Hematopoietic multipotent progenitor cell treated with erythropoietin and hydrocortisone succinate and interleukin-3 and kit ligand, for 4 days (in vitro differentiated cells): ENCODE measurements around the gene MAN1A1.
A peak's percentile ranks its signal among the peaks of the same experiment; 100 is the strongest.
"Not testable (repeated sequence)": the region's sequence is repeated elsewhere in the genome, so short reads cannot be mapped to it uniquely, and the experiment has no call there.

ENCODE experiments used
- DNase-seq: peaks from one replicate; pipeline ENCODE4 v3.0.0-alpha.2; 2015

Gene MAN1A1

DNA sequence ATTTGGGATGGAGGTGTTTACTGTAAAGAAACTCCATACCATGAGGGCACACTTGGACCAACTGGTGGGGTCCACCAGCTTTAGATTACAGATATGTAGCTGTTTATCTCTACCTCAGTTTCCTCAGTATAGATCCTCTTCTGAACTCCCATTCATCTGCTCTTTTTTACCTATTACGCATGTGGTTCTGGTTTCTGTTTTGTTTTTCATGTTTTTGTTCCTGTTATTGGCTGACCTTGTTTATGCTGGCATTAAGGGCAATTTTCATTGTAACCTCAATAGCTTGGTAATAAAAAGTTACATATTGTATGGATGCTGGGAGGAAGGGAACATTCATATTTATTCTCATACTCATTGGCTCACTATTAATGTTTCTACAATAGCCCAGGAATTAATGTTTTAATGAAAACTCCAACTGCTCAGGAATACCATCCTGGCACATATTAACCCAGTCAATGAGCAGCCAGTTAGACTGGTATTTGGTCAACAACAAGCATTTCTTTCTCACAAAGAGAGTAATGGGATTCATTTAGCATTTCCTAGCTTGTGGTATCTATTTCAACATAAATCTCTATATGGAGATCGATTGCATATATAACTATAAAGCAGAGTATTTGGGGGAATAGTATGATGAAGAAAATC is 187.3 kb downstream of the MAN1A1 start:
- DNase-seq, result no peak

DNA sequence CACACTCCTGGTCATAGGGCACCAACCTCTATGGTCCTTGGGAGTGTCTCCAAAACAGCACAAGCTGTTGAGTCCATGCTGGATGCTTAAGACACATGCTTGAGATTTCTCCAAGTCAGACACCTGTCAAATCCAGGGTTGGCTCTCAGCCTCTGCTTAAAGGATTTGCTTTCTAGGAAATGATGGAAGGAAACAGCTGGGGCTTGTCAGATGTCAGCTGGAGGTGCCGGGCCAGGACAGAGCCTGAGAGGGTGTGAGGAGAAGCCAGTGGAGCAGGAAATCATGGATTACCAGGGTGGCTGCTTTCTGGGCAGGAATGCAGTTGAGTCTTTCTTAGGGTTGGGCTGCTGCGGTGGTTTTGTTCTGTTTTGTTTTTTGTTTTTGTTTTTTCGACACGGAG is 188.1 kb downstream of the MAN1A1 start:
- no peak for DNase-seq

DNA sequence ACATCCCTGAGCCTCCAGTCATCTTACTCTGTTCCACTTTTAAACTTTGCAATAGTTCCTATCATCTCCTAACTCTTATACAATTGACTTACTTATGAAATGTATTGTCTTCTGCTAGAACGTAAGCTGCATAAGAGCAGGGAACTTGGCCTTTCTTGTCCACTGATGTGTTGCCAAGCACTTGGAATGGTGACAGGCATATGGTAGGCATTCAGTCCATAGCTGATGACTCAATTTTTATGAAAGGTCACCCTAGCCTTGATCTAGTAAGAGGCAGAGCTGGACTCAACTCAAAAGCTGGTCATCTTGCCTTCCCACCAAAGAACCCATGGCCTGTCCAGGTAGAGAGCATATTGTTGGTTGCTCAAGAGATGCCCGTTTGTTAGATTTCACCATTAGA is 188.7 kb downstream of the MAN1A1 start:
- DNase-seq, result no peak

DNA sequence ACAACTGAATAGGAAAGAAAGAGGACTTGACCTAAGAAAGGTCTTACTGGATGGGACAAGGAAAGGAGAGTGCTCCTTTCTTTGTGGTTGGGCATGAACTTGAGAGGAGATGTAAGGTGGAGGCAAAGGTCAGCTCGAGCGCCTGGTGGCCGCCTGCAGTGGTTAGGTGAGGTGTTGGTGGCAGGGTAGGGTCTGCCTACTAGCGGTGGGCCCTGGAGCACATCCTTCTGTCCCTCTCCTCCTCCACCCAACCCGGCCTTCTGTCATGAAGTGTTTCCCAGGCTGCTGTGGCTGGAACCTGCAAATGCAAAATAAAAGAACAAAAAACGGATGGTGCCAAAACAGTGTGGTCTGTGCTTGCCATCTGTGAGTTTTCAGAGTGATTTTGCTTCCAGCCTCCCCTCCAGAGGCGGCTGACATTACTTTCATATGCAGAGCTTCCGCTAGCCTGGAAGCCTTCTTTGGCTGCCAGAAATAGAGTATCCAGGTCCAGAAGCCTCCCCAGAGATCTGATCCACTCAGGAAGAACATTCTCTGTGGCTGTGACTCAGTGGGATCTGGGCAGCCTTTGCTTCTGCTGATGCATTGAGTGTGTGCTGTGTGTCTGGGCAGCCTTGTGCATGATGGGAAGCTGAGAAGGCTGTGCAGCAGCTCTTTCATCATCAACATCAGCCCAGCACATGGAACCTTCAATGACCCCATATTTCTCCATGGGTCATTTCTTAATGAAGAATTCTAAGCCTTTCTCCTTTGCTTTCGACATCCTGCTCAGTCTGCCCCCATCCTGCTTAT is 191.3 kb downstream of the MAN1A1 start:
- no peak for DNase-seq

DNA sequence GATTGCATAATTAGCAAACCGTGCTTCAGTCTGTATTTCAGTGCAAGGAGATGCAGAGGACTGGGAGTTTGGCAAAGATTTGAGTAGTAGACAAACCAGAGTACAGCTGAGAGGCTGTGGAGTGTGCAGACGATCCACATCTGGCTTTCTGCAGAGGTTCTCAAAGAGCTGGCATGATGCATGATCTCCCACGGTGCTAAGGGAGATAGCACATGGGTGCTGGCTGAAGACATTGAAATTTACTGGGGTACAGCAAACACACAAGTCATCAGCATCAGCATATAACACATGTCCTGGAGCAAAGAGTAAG is 192.1 kb downstream of the MAN1A1 start:
- DNase-seq, result no peak

- DNase-seq, result no peak
Observed at GRCh38 chr6:119156757-119157505, 192.6 kb downstream of the MAN1A1 start.

- DNase-seq, result not testable (repeated sequence)
Observed at GRCh38 chr6:119156082-119156481, 193.5 kb downstream of the MAN1A1 start.

- DNase-seq, result no peak
Observed at GRCh38 chr6:119152187-119152586, 197.4 kb downstream of the MAN1A1 start.

GRCh38 chr6:119148825-119149525 is 200.6 kb downstream of the MAN1A1 start:
- no peak for DNase-seq

GRCh38 chr6:119148098-119148824 is 201.3 kb downstream of the MAN1A1 start:
- DNase-seq, result peak; percentile 82

- DNase-seq, result peak; percentile 92
Observed at GRCh38 chr6:119147101-119148053, 202.2 kb downstream of the MAN1A1 start.

DNA sequence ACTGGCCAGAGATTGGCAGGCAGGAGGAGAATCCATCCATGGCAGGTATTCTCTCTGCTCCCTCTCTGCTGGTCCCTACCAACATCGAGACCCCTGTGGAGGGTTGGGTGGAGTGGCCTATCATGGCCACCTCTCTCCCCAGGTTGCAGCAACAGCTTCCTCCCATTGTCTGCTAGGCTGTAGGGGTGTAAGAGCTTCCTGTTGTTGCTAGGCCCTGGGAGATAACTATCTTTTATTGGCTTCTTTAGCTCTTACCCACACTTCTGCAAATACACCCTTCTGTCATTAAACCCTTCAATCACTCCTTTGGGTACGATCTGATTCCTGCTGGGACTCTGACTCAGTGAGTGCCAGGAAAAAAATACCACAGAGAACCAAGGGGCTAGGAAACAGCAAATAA is 204.4 kb downstream of the MAN1A1 start:
- peak; percentile 84 for DNase-seq

DNA sequence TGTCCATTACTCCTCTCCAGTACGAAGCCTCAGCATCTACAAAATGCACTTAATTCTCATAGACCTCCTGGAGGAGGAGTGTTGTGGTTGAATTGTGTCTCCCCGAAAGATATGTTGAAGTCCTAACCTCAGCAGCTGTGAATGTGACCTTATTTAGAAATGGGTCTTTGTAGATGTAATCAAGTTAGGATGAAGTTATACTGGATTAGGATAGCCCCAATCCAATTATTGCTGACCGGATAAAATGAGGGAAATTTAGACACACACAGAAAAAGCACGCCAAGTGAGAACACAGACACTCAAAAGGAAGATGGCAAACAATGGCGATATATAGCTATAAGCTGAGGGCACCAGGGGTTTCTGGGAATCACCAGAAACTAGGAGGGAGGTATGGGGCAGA is 206.9 kb downstream of the MAN1A1 start:
- DNase-seq, result no peak

DNA sequence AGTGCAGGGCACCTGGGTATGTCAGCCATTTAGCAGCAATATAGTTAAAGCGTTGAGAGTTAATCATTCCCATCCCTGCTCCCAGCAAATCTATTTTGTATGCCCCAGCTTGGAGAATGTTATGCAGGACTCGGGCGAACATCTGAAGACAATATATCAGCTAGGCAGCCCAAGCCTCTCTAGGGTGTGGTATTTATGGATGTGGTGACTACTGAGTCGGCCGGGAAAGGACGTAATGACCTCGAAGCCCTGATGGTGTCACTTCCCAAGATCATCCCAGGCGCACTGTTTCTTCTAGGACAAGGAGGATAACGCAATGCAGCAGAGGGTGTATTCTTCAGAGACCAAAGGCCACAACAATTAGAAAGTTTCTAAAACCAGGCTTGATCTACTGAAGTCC is 207.5 kb downstream of the MAN1A1 start:
- no peak for DNase-seq

DNA sequence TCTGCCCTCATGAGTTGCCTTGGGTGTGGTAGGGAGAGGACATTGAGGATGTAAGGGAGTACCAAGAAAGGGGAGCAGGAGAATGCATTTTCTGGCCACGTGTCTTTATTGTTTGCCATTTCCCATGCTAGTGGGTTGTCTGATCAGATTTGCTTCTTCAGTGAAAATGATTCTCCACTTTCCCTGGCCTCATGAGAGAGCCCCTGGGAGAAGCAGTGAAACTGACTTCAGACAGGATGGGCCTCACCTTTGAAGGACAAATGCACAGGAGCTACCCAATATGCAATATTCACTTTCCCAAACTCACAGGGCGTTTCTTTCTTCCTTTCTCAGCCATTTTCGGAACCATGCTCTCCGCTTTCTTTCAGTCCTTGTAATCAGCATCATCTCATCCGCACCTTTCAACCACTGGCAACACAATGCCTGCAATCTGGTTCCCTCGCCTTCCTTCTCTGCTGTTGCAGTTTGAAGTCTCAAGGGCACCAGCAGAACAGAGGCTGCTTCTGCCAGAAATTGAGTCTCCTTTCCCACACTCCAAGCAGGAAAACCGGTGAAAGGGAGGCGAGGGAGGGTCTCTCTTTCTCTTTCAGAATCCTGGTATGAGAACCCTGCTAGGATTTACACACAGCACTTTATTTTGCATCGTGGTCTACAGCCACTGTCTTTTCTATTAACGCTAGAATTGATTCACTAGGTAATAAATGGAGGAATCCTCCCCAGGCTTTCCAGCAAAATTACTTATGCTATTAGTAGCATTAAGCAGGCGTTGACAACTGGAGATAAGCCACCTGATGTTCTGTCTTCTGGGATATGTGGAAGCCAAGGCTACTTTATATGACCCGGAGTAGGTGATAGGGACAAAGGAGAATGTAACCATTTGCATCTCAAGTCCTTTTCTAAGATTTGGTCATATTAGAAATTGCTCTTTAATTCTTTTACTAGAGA is 209.1 kb downstream of the MAN1A1 start:
- DNase-seq, result no peak

DNA sequence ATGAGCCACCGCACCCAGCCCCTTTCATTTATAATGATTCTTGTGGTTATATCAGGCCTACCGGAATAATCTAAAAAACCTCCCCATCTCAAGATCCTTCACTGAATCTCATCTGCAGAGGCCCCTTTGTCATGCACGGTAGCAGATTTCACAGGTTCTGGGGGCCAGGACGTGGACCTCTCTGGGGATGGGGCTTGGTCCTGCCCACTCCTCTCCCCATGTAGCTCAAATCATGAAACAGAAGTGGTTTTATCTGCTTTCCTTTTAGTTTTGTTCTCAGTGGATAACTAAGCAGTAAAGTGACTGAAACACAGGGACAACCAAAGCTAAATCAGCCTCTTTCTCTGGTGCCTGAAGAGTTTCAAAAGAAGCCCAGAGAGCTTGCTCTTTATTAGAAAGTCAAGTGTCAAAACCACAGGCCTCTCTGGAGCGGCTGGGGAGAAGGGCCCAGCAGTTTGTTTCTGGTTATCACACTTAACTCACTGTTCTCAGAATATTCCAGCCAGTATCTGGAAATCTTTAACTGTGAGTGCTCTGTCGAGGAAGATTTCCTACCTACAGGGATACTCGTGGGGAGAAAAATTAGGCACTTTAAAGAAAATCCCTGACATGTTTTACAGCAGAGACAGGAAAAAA is 210.5 kb downstream of the MAN1A1 start:
- peak; percentile 79 for DNase-seq

DNA sequence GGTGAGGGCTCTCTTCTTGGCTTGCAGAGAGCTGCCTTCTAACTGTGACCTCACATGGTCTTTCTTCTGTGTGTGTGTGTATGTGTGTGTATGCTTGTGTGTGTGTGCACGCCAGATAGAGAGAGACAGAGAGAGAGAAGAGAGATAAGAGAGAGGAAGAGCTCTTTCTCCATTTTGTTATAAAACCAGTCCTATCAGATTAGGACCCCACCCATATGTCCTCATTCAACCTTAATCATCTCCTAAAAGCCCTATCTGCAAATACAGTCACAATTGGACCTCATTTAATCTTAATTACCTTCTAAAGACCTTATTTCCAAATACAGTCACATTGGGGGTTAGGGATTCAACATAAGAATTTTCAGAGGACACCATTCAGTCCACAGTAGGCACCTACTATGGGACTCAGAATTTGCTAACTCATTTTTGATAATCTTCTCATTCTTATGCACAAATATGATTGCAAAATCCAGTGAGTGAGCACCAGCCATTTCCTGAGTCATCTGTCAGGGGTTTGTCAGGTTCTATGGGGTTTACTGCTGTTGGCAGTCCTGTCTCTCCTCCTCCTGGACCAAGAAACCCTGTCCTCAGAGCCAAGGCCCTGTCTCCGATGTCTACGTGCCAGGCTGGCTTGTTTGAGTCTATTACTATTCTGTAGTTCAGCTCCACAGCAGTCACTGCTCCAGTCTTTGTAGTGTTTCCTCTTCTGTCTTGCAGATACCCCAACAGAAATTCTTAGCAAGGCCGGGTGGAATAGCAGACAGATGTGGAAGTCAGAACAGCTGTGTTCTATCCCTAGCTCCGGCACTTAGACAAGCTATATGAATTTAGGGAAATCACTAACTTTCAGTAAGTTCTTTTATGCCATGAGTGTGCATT is 212.1 kb downstream of the MAN1A1 start:
- peak; percentile 93 for DNase-seq

DNA sequence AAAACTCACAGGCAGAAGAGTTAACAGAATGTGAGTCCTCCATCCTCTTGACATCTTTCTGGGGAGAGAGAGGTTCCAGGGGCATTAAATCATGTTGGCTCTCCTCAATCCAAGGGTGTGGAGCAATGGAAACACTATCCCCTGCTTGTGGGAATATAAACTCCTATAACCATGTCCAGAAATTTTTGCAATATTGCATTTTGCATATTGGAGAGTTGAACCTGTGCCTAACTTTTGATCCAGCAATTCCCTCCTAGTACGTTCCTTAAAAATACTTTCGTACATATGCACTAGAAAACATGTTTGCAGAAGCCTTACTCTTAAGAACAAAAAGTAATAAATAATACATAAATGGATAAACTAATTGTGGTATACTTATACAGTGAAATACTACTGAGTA is 214.8 kb downstream of the MAN1A1 start:
- DNase-seq, result no peak

GRCh38 chr6:119133400-119133799 is 216.2 kb downstream of the MAN1A1 start:
- DNase-seq, result no peak
